SK-N-MC (cell line): ENCODE measurements around the gene SPTBN2.
"Not testable (repeated sequence)": the region's sequence is repeated elsewhere in the genome, so short reads cannot be mapped to it uniquely, and the experiment has no call there.

Source experiments
- EZH2 ChIP-seq: fragments of 200-600 bp; sonication (generic); IDR thresholded peaks from one replicate; pipeline ENCODE4 v1.6.1; 2017; ENCODE audit warnings: antibody characterized with exemption
- POLR2AphosphoS5 ChIP-seq: IDR thresholded peaks from 2 replicates; pipeline ENCODE4 v1.6.1; 2012; ENCODE audit warnings: mild to moderate bottlenecking, low read depth, low read length, borderline replicate concordance

DNA sequence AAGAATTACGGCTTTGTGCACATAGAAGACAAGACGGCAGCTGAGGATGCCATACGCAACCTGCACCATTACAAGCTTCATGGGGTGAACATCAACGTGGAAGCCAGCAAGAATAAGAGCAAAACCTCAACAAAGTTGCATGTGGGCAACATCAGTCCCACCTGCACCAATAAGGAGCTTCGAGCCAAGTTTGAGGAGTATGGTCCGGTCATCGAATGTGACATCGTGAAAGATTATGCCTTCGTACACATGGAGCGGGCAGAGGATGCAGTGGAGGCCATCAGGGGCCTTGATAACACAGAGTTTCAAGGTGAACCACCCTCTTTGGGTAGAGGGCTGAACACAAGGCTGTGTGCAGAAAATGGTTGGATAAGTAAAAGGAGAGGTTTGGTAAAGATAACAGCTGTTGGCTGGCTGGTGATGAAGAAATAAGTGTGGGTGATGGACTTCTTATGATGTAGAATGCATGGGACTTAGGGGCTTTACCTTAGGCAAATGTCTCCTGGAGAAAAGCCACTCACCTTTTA lies 89.1 kb downstream of the SPTBN2 start:
- TF ChIP-seq POLR2AphosphoS5, EZH2: not testable (repeated sequence)
